ENCODE results near the gene GRIK3.

- peak; percentile 32 for TF ChIP-seq CTCF (IDR thresholded peaks at IDR 0.05; ENCODE audit: low read depth, low read length, poor library complexity, severe bottlenecking)
- no peak for TF ChIP-seq EZH2phosphoT487 (IDR thresholded peaks at IDR 0.05; ENCODE audit: borderline replicate concordance, low read length)
Measured at GRCh38 chr1:37038227-37039093, 4.1 kb upstream of the GRIK3 start.

All from DOHH2 (cell line).